Progenitor cell of endocrine pancreas (in vitro differentiated cells): ENCODE data around the gene GRK2. TPM values are rescaled to one million over a fixed set of nuclear protein-coding genes. Genes with fewer than 3 reads are reported as not detected.

ENCODE experiments used
- DNase-seq: peaks from one replicate; pipeline ENCODE4 v3.0.0; 2021; ENCODE audit warnings: low spot score; ENCODE audit not compliant: unreplicated experiment
- H3K27ac Mint-ChIP-seq: 2 replicates; pipeline ENCODE4 v1.8.0; 2021; ENCODE audit warnings: mild to moderate bottlenecking, moderate library complexity, mixed read lengths
- H3K27me3 Mint-ChIP-seq: 2 replicates; pipeline ENCODE4 v1.8.0; 2021; ENCODE audit warnings: mixed read lengths
- H3K36me3 Mint-ChIP-seq: 2 replicates; pipeline ENCODE4 v1.8.0; 2022; ENCODE audit warnings: mixed read lengths; ENCODE audit not compliant: insufficient read depth
- H3K4me1 Mint-ChIP-seq: 2 replicates; pipeline ENCODE4 v1.8.0; 2021; ENCODE audit warnings: low read depth, mixed read lengths
- H3K4me3 Mint-ChIP-seq: 2 replicates; pipeline ENCODE4 v1.8.0; 2021; ENCODE audit warnings: low read depth, mild to moderate bottlenecking, moderate library complexity, mixed read lengths
- H3K9me3 Mint-ChIP-seq: 2 replicates; pipeline ENCODE4 v1.8.0; 2021; ENCODE audit warnings: low read depth, mixed read lengths
- total RNA-seq: library from RNA; stranded (reverse); gene quantifications from 2 replicates; pipeline ENCODE4 v1.2.1, GENCODE V29; 2021
- TF ChIP-seq, protein P1 (sequence below): fragments of 200-600 bp; sonication (generic); IDR thresholded peaks from one replicate; pipeline ENCODE4 v1.5.0; 2021; ENCODE audit warnings: antibody characterized with exemption, mild to moderate bottlenecking; ENCODE audit not compliant: unreplicated experiment

Gene GRK2
- total RNA-seq, 1 donor from 2014 or later, result 53.0 TPM

DNA sequence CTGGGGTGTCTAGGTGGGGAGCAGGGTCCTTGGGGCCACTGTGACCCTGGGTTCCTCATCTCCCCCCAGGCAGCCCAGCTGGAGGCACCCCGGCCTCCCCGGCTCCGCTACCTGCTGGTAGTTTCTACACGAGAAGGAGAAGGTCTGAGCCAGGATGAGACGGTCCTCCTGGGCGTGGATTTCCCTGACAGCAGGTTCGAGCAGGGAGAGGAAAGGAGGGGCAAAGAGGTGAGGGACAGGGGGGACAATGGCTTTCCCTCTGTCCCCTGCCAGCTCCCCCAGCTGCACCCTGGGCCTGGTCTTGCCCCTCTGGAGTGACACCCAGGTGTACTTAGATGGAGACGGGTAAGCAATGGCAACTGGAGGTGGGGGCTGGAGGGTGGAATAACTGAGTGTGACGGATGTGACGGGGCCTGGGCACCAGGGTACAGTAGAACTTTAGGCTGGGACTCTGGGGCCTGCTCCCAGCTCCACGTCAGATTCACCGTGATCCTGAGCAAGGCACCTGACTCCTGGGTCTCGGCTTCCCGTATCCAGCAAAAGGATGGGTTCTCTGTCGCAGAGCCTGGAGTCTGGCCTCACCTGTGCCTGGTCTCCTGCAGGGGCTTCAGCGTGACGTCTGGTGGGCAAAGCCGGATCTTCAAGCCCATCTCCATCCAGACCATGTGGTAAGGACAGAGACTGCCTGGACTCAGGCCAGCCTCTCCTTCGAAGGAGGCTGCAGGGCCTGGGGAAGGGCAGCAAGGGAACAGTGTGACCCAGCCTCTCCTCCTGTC is 40.7 kb downstream of the GRK2 start:
- no peak for DNase-seq
- no peak overlapping the region for H3K27ac Mint-ChIP-seq
- no peaks in the 10 kb centered on the region for H3K36me3 Mint-ChIP-seq
- TF ChIP-seq, protein P1, sequence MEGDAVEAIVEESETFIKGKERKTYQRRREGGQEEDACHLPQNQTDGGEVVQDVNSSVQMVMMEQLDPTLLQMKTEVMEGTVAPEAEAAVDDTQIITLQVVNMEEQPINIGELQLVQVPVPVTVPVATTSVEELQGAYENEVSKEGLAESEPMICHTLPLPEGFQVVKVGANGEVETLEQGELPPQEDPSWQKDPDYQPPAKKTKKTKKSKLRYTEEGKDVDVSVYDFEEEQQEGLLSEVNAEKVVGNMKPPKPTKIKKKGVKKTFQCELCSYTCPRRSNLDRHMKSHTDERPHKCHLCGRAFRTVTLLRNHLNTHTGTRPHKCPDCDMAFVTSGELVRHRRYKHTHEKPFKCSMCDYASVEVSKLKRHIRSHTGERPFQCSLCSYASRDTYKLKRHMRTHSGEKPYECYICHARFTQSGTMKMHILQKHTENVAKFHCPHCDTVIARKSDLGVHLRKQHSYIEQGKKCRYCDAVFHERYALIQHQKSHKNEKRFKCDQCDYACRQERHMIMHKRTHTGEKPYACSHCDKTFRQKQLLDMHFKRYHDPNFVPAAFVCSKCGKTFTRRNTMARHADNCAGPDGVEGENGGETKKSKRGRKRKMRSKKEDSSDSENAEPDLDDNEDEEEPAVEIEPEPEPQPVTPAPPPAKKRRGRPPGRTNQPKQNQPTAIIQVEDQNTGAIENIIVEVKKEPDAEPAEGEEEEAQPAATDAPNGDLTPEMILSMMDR, result no peak
- peaks cover 10% of the 10 kb centered on the region for H3K4me1 Mint-ChIP-seq
- no peak overlapping the region for H3K4me3 Mint-ChIP-seq
- no peaks in the 10 kb centered on the region for H3K9me3 Mint-ChIP-seq
- no peaks in the 10 kb centered on the region for H3K27me3 Mint-ChIP-seq

GRCh38 chr11:67307545-67308001 is 41.3 kb downstream of the GRK2 start:
- peaks cover 8% of the 10 kb centered on the region for H3K4me1 Mint-ChIP-seq
- no peaks in the 10 kb centered on the region for H3K36me3 Mint-ChIP-seq
- TF ChIP-seq, protein P1, result no peak
- H3K9me3 Mint-ChIP-seq, result no peaks in the 10 kb centered on the region
- DNase-seq, result no peak
- H3K27ac Mint-ChIP-seq, result no peak overlapping the region
- H3K4me3 Mint-ChIP-seq, result no peak overlapping the region
- no peaks in the 10 kb centered on the region for H3K27me3 Mint-ChIP-seq

GRCh38 chr11:67308031-67308866 is 42.0 kb downstream of the GRK2 start:
- no peaks in the 10 kb centered on the region for H3K27me3 Mint-ChIP-seq
- H3K27ac Mint-ChIP-seq, result no peak overlapping the region
- no peaks in the 10 kb centered on the region for H3K9me3 Mint-ChIP-seq
- TF ChIP-seq, protein P1, result no peak
- H3K4me3 Mint-ChIP-seq, result no peak overlapping the region
- H3K36me3 Mint-ChIP-seq, result no peaks in the 10 kb centered on the region
- no peak for DNase-seq
- peaks cover 6% of the 10 kb centered on the region for H3K4me1 Mint-ChIP-seq

- Mint-ChIP-seq H3K4me1 (peaks cover 6% of the 10 kb centered on the region), H3K9me3 (no peaks in the 10 kb centered on the region), H3K27me3 (no peaks in the 10 kb centered on the region), H3K27ac (no peak overlapping the region), H3K36me3 (no peaks in the 10 kb centered on the region), H3K4me3 (no peak overlapping the region)
- TF ChIP-seq, protein P1, result no peak
- no peak for DNase-seq
Observed at GRCh38 chr11:67309166-67309565, 42.9 kb downstream of the GRK2 start.

GRCh38 chr11:67309661-67310061 is 43.4 kb downstream of the GRK2 start:
- H3K36me3 Mint-ChIP-seq, result no peaks in the 10 kb centered on the region
- peaks cover 4% of the 10 kb centered on the region for H3K4me1 Mint-ChIP-seq
- TF ChIP-seq, protein P1, result no peak
- no peak overlapping the region for H3K27ac Mint-ChIP-seq
- DNase-seq, result no peak
- no peak overlapping the region for H3K4me3 Mint-ChIP-seq
- no peaks in the 10 kb centered on the region for H3K9me3 Mint-ChIP-seq
- H3K27me3 Mint-ChIP-seq, result no peaks in the 10 kb centered on the region
